GM21786 (cell line): Measurements from ENCODE around the gene ARHGEF6.

ENCODE experiments used
- ATAC-seq: cut with Tn5 transposase; IDR thresholded peaks from one replicate; pipeline ENCODE4 v1.9.1; 2021; ENCODE audit not compliant: unreplicated experiment

ARHGEF6 gene

GRCh38 chrX:136747003-136747986 lies 33.4 kb downstream of the ARHGEF6 start:
- peak; percentile 63 for ATAC-seq

GRCh38 chrX:136745215-136746173 lies 35.2 kb downstream of the ARHGEF6 start:
- ATAC-seq, result no peak

- no peak for ATAC-seq
Observed at GRCh38 chrX:136742721-136743379, 37.9 kb downstream of the ARHGEF6 start.

- no peak for ATAC-seq
Observed at GRCh38 chrX:136738049-136738729, 42.5 kb downstream of the ARHGEF6 start.

GRCh38 chrX:136736690-136737089 lies 44.0 kb downstream of the ARHGEF6 start:
- no peak for ATAC-seq

- ATAC-seq, result no peak
Observed at GRCh38 chrX:136735601-136736000, 45.1 kb downstream of the ARHGEF6 start.

- ATAC-seq, result no peak
Observed at GRCh38 chrX:136733613-136734012, 47.1 kb downstream of the ARHGEF6 start.

GRCh38 chrX:136731798-136732197 lies 48.9 kb downstream of the ARHGEF6 start:
- ATAC-seq, result no peak

- no peak for ATAC-seq
Observed at GRCh38 chrX:136731207-136731782, 49.4 kb downstream of the ARHGEF6 start.

GRCh38 chrX:136728393-136728792 lies 52.3 kb downstream of the ARHGEF6 start:
- ATAC-seq, result no peak

- ATAC-seq, result no peak
Observed at GRCh38 chrX:136725441-136726104, 55.2 kb downstream of the ARHGEF6 start.

- no peak for ATAC-seq
Observed at GRCh38 chrX:136718091-136718490, 62.6 kb downstream of the ARHGEF6 start.

GRCh38 chrX:136714626-136715599 lies 65.8 kb downstream of the ARHGEF6 start:
- peak; percentile 71 for ATAC-seq

- no peak for ATAC-seq
Observed at GRCh38 chrX:136712650-136713310, 68.0 kb downstream of the ARHGEF6 start.

- ATAC-seq, result peak; percentile 29
Observed at GRCh38 chrX:136711147-136711546, 69.6 kb downstream of the ARHGEF6 start.

- ATAC-seq, result peak; percentile 42
Observed at GRCh38 chrX:136710325-136710951, 70.3 kb downstream of the ARHGEF6 start.

GRCh38 chrX:136708348-136708747 lies 72.4 kb downstream of the ARHGEF6 start:
- ATAC-seq, result peak; percentile 33
